Measurements from ENCODE around the gene ZNF654.

DNA sequence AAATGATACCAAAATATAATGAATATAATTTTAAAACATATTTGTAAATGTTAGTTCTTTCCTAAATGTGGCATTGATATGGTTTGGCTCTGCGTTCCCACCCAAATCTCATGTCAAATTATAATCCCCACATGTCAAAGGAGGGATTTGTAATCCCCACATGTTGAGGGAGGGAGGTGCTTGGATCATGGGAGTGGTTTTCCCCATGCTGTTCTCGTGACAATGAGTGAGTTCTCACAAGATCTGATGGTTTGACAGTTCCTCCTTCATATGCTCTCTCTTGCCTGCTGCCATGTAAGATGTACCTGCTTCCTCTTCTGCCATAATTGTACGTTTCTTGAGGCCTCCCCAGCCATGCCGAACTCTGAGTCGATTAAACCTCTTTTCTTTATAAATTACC, 12.3 kb upstream of the ZNF654 start:
- no peak for TF ChIP-seq CTCF (IDR thresholded peaks at IDR 0.05)
- TF ChIP-seq POLR2A (IDR thresholded peaks at IDR 0.05): no peak

Measured in prostate gland (tissue), 2 donors.